Central memory CD4-positive, alpha-beta T cell (primary cell): Measurements from ENCODE around the gene RETSAT.
"Not testable (repeated sequence)": the region's sequence is repeated elsewhere in the genome, so short reads cannot be mapped to it uniquely, and the experiment has no call there.

Source experiments
- DNase-seq: peaks from one replicate; pipeline ENCODE4 v3.0.0; 2022

RETSAT gene

GRCh38 chr2:85377083-85377482 lies 22.8 kb upstream of the RETSAT start:
- DNase-seq = no peak

GRCh38 chr2:85376291-85377065 lies 22.1 kb upstream of the RETSAT start:
- no peak for DNase-seq

GRCh38 chr2:85371045-85371444 lies 16.7 kb upstream of the RETSAT start:
- DNase-seq = no peak

GRCh38 chr2:85369500-85369899 lies 15.2 kb upstream of the RETSAT start:
- DNase-seq = no peak

GRCh38 chr2:85368921-85369320 lies 14.6 kb upstream of the RETSAT start:
- no peak for DNase-seq

GRCh38 chr2:85367180-85367579 lies 12.9 kb upstream of the RETSAT start:
- no peak for DNase-seq

GRCh38 chr2:85362653-85363387 lies 8.5 kb upstream of the RETSAT start:
- DNase-seq = not testable (repeated sequence)

- no peak for DNase-seq
Measured at GRCh38 chr2:85357736-85358135, 3.4 kb upstream of the RETSAT start.

- DNase-seq = no peak
Measured at GRCh38 chr2:85356186-85356585, 1.9 kb upstream of the RETSAT start.

- DNase-seq = no peak
Measured at GRCh38 chr2:85355521-85355920, 1.2 kb upstream of the RETSAT start.

- no peak for DNase-seq
Measured at GRCh38 chr2:85355073-85355410, 714 bp upstream of the RETSAT start.

- peak; percentile 6 for DNase-seq
Measured at GRCh38 chr2:85353876-85354285, 447 bp downstream of the RETSAT start.

GRCh38 chr2:85347599-85347998 lies 6.7 kb downstream of the RETSAT start:
- no peak for DNase-seq

- DNase-seq = no peak
Measured at GRCh38 chr2:85344356-85344954, 9.9 kb downstream of the RETSAT start.

- DNase-seq = not testable (repeated sequence)
Measured at GRCh38 chr2:85343207-85343895, 11.0 kb downstream of the RETSAT start.

- DNase-seq = no peak
Measured at GRCh38 chr2:85342156-85342555, 12.2 kb downstream of the RETSAT start.

- DNase-seq = no peak
Measured at GRCh38 chr2:85341269-85342029, 12.9 kb downstream of the RETSAT start.

- no peak for DNase-seq
Measured at GRCh38 chr2:85340034-85340892, 14.1 kb downstream of the RETSAT start.

- DNase-seq = no peak
Measured at GRCh38 chr2:85334928-85335327, 19.4 kb downstream of the RETSAT start.

GRCh38 chr2:85333877-85334276 lies 20.5 kb downstream of the RETSAT start:
- not testable (repeated sequence) for DNase-seq

GRCh38 chr2:85330839-85331636 lies 23.3 kb downstream of the RETSAT start:
- no peak for DNase-seq
